ENCODE results near the gene PATJ.
"Not testable (repeated sequence)": the region's sequence is repeated elsewhere in the genome, so short reads cannot be mapped to it uniquely, and the experiment has no call there.

The PATJ gene

DNA sequence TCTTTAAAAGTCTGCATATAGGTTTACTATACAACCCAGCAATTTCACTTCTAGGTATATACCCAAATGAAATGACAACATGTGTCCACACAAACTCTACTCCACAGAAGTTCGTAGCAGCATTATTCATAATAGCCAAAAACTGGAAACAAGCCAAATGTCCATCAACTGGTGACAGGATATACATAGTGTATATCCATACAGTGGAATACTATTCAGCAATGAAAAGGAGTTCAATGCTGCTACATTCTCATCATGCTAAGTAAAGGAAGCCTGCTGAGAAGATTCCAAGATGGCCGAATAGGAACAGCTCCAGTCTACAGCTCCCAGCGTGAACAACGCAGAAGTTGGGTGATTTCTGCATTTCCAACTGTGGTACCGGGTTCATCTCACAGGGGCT is 200.6 kb downstream of the PATJ start:
- TF ChIP-seq FOXP2 (optimal IDR thresholded peaks at IDR 0.05; ENCODE audit: control extremely low read depth, extremely low read length, insufficient read depth) (no peak), EZH2 (IDR thresholded peaks at IDR 0.05) (no peak), POLR2AphosphoS5 (IDR thresholded peaks at IDR 0.05; ENCODE audit: borderline replicate concordance, low read depth, low read length) (no peak)
- H3K27ac ChIP-seq = no peak overlapping the region
- H3K36me3 ChIP-seq (ENCODE audit: insufficient read depth, low read length) = no peaks in the 10 kb centered on the region
- H3K4me3 ChIP-seq = no peak overlapping the region
- H3K9me3 ChIP-seq (ENCODE audit: low read depth, low read length) = no peaks in the 10 kb centered on the region
- no peak for DNase-seq (ENCODE audit: low read depth, low spot score)
- H3K9ac ChIP-seq (ENCODE audit: insufficient read length) = no peak overlapping the region

DNA sequence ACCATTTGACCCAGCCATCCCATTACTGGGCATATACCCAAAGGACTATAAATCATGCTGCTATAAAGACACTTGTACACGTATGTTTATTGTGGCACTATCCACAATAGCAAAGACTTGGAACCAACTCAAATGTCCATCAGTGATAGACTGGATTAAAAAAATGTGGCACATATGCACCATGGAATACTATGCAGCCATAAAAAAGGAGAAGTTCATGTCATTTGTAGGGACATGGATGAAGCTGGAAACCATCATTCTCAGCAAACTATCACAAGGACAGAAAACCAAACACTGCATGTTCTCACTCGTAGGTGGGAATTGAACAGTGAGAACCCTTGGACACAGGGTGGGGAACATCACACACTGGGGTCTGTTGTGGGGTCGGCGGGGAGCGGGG is 206.4 kb downstream of the PATJ start:
- not testable (repeated sequence) for H3K4me3 ChIP-seq; H3K9me3 ChIP-seq (ENCODE audit: low read depth, low read length); H3K36me3 ChIP-seq (ENCODE audit: insufficient read depth, low read length); H3K9ac ChIP-seq (ENCODE audit: insufficient read length); H3K27ac ChIP-seq; DNase-seq (ENCODE audit: low read depth, low spot score)

DNA sequence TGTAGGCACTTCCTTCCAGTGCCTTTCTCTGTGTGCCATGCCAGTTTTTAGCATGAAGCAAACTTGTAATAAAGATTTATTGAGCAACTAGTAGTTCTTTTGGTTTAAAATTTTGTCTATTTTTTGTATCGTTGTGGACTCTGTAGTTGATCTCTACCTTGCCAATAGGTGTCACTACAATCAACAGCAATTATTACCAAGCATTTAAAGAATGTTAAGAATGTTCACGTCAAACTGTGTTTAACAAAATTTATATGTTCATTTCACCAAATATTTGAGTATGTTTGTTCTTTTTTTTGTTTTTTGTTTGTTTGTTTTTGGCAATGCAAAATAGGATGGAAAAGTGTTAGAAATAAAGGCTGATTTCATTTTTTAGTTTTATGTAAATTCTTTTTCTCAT is 208.1 kb downstream of the PATJ start:
- Histone ChIP-seq H3K4me3 (no peak overlapping the region), H3K27ac (no peak overlapping the region), H3K9me3 (ENCODE audit: low read depth, low read length) (no peaks in the 10 kb centered on the region), H3K36me3 (ENCODE audit: insufficient read depth, low read length) (no peaks in the 10 kb centered on the region), H3K9ac (ENCODE audit: insufficient read length) (no peak overlapping the region)
- no peak for TF ChIP-seq POLR2AphosphoS5 (IDR thresholded peaks at IDR 0.05; ENCODE audit: borderline replicate concordance, low read depth, low read length)
- TF ChIP-seq EZH2 (IDR thresholded peaks at IDR 0.05) = no peak
- no peak for TF ChIP-seq FOXP2 (optimal IDR thresholded peaks at IDR 0.05; ENCODE audit: control extremely low read depth, extremely low read length, insufficient read depth)
- no peak for DNase-seq (ENCODE audit: low read depth, low spot score)

DNA sequence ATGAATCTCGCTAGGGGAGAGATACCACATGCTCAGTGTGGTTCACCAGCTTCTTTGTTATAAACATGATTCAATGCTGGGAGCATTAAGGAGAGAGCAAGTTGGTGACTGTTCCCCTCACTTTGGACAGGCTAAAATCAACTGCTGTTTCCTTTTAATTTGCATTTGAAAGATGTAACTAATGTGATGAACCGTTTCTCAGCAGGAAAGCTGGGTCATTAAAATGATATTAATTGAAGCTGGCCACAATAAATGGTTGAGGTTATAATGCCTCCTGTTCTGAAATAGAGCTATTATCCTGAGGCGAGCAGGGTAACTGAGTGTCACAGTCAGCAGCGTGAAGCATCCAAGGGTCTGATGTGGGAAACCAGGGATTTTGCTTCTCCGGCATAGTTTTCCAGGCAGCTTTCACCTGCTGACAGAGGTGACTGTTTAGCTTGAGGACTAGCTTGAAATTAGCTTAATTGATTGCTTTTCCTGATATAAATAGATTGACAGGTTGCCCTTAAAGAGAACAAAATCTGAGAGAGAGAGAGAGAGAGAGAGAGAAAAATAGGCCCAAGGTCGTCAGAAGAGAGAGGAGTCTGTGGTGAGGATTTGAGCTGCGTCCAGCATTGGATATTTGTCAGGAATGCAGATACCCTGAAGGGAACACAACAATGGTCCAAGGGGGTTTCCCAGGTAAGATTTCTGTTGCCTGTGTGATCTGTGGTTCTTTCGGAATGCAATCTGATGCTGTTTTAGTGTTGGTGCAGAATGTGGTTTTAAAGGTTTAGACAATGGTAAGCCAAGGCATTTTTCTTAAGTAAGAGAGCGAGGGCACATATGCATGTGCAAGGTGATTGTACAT is 209.7 kb downstream of the PATJ start:
- Histone ChIP-seq H3K9me3 (ENCODE audit: low read depth, low read length) (no peaks in the 10 kb centered on the region), H3K4me3 (peak overlapping the region; percentile 34; the same call in 1 of the 2 replicates), H3K27ac (peak overlapping the region; percentile 28; the same call in 1 of the 2 replicates), H3K36me3 (ENCODE audit: insufficient read depth, low read length) (no peaks in the 10 kb centered on the region), H3K9ac (ENCODE audit: insufficient read length) (peak overlapping the region; percentile 53)
- TF ChIP-seq POLR2AphosphoS5 (IDR thresholded peaks at IDR 0.05; ENCODE audit: borderline replicate concordance, low read depth, low read length) (no peak), FOXP2 (optimal IDR thresholded peaks at IDR 0.05; ENCODE audit: control extremely low read depth, extremely low read length, insufficient read depth) (no peak), EZH2 (IDR thresholded peaks at IDR 0.05) (no peak)
- DNase-seq (ENCODE audit: low read depth, low spot score) = no peak

DNA sequence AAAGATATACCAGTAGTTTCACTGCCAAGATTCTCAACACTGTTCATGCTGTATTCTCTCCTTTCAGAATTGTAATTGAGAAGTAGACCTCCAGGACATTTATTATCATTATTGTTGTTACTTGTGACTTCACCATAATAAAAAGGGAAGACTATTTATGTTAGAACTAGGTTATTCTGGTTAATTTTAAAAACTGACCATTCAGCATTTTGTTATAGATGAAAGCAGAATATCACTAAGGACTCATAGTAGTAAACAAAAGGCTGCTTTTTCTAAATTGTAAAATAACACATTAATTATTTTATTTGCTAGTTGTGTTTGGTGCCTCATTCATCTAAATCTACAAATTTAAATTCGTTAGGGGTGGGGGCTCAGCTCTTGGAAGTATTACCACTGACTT is 210.4 kb downstream of the PATJ start:
- H3K4me3 ChIP-seq = 0 out of 2 replicates have a peak overlapping the region, but pooled peaks have one; percentile 8
- peak overlapping the region; percentile 35; the same call in 1 of the 2 replicates for H3K27ac ChIP-seq
- peak overlapping the region; percentile 29 for H3K9ac ChIP-seq (ENCODE audit: insufficient read length)
- no peaks in the 10 kb centered on the region for H3K9me3 ChIP-seq (ENCODE audit: low read depth, low read length)
- no peak for DNase-seq (ENCODE audit: low read depth, low spot score)
- TF ChIP-seq POLR2AphosphoS5 (IDR thresholded peaks at IDR 0.05; ENCODE audit: borderline replicate concordance, low read depth, low read length) (no peak), EZH2 (IDR thresholded peaks at IDR 0.05) (no peak), FOXP2 (optimal IDR thresholded peaks at IDR 0.05; ENCODE audit: control extremely low read depth, extremely low read length, insufficient read depth) (no peak)
- no peaks in the 10 kb centered on the region for H3K36me3 ChIP-seq (ENCODE audit: insufficient read depth, low read length)

DNA sequence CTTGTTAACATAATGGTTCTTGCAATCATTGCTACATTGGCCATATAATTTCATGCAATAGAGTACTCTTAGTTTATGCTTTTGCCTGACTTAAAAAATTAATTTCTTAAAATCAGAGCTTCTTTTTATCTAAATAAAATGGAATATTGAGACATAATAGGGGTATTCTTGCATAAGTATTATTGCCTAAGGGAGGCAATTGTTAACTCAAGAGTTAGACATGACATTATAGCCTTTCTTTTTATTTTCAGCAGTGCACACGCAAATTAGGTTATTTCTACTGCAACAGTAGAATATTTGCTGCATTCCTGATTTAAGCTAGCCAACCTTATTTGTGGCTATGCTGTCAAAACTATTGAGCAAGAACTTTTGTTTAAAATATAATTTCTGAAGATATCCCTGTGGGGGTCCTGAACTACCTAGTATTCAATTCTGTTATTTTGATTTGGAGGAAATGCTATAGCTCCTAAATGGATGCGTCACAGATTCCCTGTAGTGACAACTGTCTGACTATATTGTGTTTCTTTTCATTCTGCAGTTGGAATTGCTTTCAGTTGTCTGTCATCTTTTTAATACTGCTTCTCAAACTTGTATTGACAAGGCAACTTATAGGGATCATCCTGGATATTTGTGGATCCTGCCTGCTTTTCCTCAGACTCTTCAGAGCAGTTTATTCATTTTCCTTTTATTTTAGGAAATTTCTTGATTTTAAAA is 211.0 kb downstream of the PATJ start:
- 0 out of 2 replicates have a peak overlapping the region, but pooled peaks have one; percentile 35 for H3K27ac ChIP-seq
- DNase-seq (ENCODE audit: low read depth, low spot score) = no peak
- no peak for TF ChIP-seq FOXP2 (optimal IDR thresholded peaks at IDR 0.05; ENCODE audit: control extremely low read depth, extremely low read length, insufficient read depth)
- TF ChIP-seq POLR2AphosphoS5 (IDR thresholded peaks at IDR 0.05; ENCODE audit: borderline replicate concordance, low read depth, low read length) = no peak
- no peak for TF ChIP-seq EZH2 (IDR thresholded peaks at IDR 0.05)
- H3K4me3 ChIP-seq = 0 out of 2 replicates have a peak overlapping the region, but pooled peaks have one; percentile 12
- H3K36me3 ChIP-seq (ENCODE audit: insufficient read depth, low read length) = no peaks in the 10 kb centered on the region
- peak overlapping the region; percentile 5 for H3K9ac ChIP-seq (ENCODE audit: insufficient read length)
- H3K9me3 ChIP-seq (ENCODE audit: low read depth, low read length) = no peaks in the 10 kb centered on the region

DNA sequence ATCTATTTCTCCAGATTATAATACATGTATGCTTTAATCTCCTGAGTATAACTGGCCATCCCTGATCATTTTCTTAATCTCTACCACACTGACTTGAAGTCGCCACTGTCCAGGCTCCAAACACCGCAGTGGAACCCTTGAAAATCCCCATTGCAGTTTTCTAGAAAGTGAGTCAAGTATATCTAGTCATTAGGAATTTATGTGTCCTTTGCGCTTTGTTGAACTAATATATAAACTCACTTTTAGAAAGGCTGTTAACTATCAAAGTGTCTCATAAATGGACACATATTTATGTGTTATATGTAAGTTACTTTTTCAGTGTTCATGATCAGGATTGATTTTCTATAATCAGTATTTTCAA is 211.5 kb downstream of the PATJ start:
- no peak for TF ChIP-seq FOXP2 (optimal IDR thresholded peaks at IDR 0.05; ENCODE audit: control extremely low read depth, extremely low read length, insufficient read depth)
- TF ChIP-seq POLR2AphosphoS5 (IDR thresholded peaks at IDR 0.05; ENCODE audit: borderline replicate concordance, low read depth, low read length) = no peak
- no peak for TF ChIP-seq EZH2 (IDR thresholded peaks at IDR 0.05)
- no peak for DNase-seq (ENCODE audit: low read depth, low spot score)
- Histone ChIP-seq H3K27ac (no peak overlapping the region), H3K36me3 (ENCODE audit: insufficient read depth, low read length) (no peaks in the 10 kb centered on the region), H3K9me3 (ENCODE audit: low read depth, low read length) (no peaks in the 10 kb centered on the region), H3K9ac (ENCODE audit: insufficient read length) (no peak overlapping the region), H3K4me3 (no peak overlapping the region)

DNA sequence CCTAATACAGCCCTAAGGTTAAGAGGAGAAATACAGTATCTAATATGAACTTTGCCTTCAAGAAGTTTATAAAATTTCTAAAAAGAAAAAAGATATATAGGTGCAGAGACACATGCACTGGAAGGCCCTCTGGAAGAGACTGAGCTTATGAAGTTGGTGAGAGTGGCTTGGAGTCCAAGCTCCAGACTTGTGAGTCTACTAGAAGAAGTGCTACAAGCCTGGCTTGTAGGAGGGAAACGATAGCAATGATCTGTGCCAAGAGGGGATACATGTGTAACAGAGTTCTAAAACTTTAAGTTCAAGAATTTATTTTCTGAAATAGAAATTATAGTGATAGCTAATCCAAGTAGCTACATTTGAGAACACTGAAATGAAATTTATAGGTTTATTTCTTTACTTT is 213.0 kb downstream of the PATJ start:
- DNase-seq (ENCODE audit: low read depth, low spot score) = no peak
- TF ChIP-seq POLR2AphosphoS5 (IDR thresholded peaks at IDR 0.05; ENCODE audit: borderline replicate concordance, low read depth, low read length) (no peak), FOXP2 (optimal IDR thresholded peaks at IDR 0.05; ENCODE audit: control extremely low read depth, extremely low read length, insufficient read depth) (no peak), EZH2 (IDR thresholded peaks at IDR 0.05) (no peak)
- no peak overlapping the region for H3K27ac ChIP-seq
- no peak overlapping the region for H3K9ac ChIP-seq (ENCODE audit: insufficient read length)
- no peaks in the 10 kb centered on the region for H3K36me3 ChIP-seq (ENCODE audit: insufficient read depth, low read length)
- H3K9me3 ChIP-seq (ENCODE audit: low read depth, low read length) = no peaks in the 10 kb centered on the region
- H3K4me3 ChIP-seq = no peak overlapping the region
